T-helper 2 cell (primary cell): Measurements from ENCODE around the gene VAMP4.
"Not testable (repeated sequence)": the region's sequence is repeated elsewhere in the genome, so short reads cannot be mapped to it uniquely, and the experiment has no call there.

Source experiments
- DNase-seq, 5 experiments: peaks; one replicate each; pipeline versions ENCODE4 v3.0.0 to v3.0.0-alpha.2; 2012 to 2022

Gene VAMP4

DNA sequence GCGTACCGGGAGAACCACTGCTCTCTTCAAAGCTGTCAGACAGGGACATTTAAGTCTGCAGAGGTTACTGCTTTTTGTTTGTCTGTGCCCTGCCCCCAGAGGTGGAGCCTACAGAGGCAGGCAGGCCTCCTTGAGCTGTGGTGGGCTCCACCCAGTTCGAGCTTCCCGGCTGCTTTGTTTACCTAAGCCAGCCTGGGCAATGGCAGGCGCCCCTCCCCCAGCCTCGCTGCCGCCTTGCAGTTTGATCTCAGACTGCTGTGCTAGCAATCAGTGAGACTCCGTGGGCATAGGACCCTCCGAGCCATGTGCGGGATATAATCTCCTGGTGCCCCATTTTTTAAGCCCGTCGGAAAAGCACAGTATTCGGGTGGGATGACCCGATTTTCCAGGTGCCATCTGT lies 46.1 kb downstream of the VAMP4 start:
- DNase-seq, result not testable (repeated sequence)

DNA sequence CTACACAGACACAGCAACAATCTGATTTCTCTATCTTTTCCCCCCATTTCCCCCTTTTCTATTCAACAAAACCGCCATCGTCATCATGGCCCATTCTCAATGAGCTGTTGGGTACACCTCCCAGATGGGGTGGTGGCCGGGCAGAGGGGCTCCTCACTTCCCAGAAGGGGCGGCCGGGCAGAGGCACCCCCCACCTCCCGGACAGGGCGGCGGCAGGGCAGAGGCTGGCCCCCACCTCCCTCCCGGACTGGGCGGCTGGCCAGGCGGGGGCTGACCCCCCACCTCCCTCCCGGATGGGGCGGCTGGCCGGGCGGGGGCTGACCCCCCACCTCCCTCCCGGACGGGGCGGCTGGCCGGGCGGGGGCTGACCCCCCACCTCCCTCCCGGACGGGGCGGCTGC lies 48.3 kb downstream of the VAMP4 start:
- DNase-seq, result not testable (repeated sequence)

DNA sequence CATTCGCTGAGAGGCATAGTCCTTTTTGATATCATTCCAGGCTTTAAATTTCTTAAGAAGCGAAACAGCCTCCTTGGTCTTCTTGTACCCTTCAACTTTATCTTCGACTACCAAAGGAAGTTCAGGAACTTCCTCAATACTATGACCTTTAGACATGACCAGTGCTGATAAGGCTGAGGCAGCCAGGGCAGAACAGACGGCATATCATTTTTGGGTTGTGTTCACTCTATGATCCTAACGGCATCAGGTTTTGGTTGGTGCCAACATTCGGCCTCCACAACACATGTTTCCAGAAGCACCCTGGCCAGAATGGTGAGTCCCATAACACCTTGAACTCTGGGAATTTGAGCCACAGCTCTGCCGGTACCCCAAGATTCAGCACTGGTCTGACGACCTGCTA lies 58.0 kb downstream of the VAMP4 start:
- no peak for DNase-seq

- DNase-seq, result no peak
Observed at GRCh38 chr1:171680339-171680738, 61.5 kb downstream of the VAMP4 start.

- no peak for DNase-seq
Observed at GRCh38 chr1:171676823-171677222, 65.0 kb downstream of the VAMP4 start.

- no peak for DNase-seq
Observed at GRCh38 chr1:171674431-171675405, 67.1 kb downstream of the VAMP4 start.

- DNase-seq, result no peak
Observed at GRCh38 chr1:171670739-171671138, 71.1 kb downstream of the VAMP4 start.

- DNase-seq, result no peak
Observed at GRCh38 chr1:171668372-171668771, 73.5 kb downstream of the VAMP4 start.

- DNase-seq, result no peak
Observed at GRCh38 chr1:171666114-171666769, 75.6 kb downstream of the VAMP4 start.

DNA sequence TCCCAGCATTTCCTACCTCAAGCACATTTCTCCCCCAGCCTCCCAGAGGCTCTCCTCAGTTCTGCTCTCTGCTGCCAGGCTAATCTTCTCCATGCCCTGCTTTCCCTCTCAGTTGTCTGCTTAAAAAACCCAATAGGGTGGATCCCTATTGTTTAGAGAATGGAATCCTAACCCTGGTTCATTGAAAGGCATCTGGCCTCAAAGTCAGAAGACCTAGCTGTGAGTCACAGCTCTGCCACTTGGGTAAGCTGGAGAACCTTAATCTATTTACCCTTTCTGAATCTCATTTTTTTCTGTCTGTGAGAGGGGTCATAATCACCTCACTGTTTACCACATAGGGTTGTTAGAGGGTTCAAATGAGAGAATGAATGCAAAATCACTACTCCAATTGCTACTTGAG lies 76.9 kb downstream of the VAMP4 start:
- no peak for DNase-seq

GRCh38 chr1:171663854-171664575 lies 77.8 kb downstream of the VAMP4 start:
- no peak for DNase-seq

DNA sequence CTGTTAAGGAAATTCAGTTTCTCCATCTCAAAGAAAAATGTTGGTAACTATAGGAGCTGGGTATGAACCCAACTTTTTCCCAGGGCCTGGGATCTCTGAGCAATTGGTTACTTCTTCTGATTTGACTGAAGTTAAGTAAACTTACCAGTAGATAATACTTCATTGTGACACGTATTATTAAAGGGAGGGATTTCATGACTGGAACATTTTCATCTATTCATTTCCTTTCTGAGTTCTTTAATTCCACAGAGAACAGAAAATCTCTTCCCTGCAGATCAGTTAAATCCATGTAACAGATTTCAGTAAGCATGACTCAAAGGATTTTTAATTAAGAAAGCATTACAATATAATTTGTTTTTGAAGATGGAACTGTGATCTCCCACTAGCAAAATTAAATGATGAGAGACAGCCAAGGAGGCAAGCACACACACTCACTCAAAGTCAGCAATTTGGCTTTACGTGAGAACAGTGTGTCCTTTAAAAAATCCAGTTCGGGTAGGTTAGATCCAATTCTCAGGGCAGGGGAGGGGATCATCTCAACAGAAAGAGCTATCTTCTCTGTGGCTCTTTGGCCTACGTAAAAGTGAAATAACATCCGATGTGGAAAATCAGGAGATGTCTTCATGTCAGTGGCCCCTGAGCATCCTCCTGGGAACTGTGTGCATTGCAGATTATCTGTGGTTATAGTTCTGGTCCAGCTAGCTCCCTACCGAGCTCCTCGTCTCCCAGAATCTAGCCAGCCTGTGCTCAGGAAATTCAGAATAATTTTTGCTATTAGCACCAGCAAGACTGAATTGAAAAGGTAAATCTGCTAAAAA lies 78.6 kb downstream of the VAMP4 start:
- no peak for DNase-seq

DNA sequence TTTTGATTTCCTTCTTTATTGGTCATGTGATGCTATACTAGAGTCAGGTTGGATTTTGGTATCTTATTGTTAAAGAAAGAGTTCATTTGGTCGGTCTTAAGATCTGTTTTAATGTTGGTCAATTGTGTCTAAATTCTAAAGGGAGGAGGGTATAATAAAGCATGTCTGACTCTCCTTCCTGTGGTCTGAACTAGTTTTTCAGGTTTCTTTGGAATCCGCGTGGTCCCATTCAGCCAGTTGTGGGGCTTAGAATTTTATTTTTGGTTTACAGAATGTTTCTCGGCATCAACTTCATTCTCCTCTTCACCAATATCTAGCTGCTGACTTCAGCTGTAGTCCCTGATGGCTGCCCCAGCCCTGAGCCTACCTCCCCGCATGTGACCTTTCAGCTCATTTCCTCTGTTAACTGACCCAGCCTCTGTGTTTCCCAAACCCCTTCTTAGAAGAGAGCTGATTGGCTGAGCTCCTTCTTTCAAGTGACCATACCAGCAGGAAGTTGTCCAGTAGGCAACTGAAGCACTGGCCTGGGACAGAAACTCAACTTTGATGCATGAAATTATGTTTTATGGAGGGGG lies 80.7 kb downstream of the VAMP4 start:
- DNase-seq, result no peak

- not testable (repeated sequence) for DNase-seq
Observed at GRCh38 chr1:171656206-171656605, 85.7 kb downstream of the VAMP4 start.

DNA sequence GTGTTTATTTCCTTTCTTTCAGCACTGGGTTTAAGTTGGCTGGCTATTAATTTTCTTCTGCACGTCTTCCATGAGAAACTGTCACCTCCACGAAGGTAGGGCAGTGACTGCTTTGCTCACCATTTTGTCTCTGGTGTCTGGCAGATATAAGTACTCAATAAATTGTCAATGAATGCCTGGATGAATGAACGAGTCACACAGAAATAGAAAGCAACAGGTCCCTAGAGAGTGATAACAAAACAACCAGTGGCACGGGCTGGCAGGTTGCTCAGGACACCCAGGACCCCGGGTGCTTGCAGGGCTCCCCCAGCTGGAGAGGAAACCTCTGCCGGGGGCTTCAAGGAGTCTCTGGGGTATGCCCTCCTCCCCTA lies 86.1 kb downstream of the VAMP4 start:
- no peak for DNase-seq

GRCh38 chr1:171654942-171655745 lies 86.7 kb downstream of the VAMP4 start:
- peak; percentile 7 to 65 (median 35) for DNase-seq

GRCh38 chr1:171654201-171654941 lies 87.5 kb downstream of the VAMP4 start:
- no peak for DNase-seq

- no peak for DNase-seq
Observed at GRCh38 chr1:171653796-171654195, 88.1 kb downstream of the VAMP4 start.

DNA sequence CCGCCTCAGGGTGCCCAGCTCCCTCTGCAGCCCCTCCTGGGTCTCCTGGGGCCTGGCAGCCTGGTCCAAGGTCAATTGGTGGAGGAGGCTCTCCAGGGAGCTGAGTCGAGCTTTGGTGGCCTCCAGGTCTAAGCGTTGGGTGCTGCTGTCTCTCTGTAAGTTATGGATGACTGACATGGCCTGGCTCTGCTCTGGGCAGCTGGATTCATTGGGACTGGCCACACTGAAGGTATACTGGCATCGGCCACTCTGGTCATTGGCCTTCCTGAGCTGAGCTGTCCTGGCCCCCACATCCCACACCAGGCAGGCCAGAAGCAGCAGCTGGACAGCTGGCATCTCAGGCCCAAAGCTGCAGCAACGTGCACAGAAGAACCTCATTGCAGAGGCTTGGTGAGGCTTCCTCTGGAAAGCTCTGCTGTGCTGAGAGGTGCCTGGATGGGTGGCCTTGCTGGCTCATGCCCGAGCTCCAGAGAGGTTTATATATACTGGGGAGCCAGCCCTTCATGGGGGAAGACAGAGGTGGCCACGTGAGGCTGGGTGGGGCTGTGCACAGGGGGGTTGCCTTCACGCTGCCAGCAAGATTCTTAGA lies 89.5 kb downstream of the VAMP4 start, which contains the start of gene MYOC:
TSS of gene MYOC (minus strand) at position 455 of the 589 bp plus-strand sequence. CDS start at position 378, 77 bp downstream.
- no peak for DNase-seq
